Measurements from ENCODE around the gene PLA2G4C. TPM values are rescaled to one million over a fixed set of nuclear protein-coding genes. Genes with fewer than 3 reads are reported as not detected.

PLA2G4C gene
- total RNA-seq, 1 experiment from 2014 or later = 4.2 TPM

GRCh38 chr19:48149430-48149829, 38.8 kb upstream of the PLA2G4C start:
- H3K27me3 Mint-ChIP-seq (ENCODE audit: unreplicated experiment) = no peaks in the 10 kb centered on the region
- intact Hi-C loops (cut with micrococcal nuclease; ENCODE audit: unreplicated experiment) = no loop called here
- no peak for DNase-seq
- no peak overlapping the region for H3K4me3 Mint-ChIP-seq (ENCODE audit: low read depth, unreplicated experiment)
- TF ChIP-seq CTCF (IDR thresholded peaks at IDR 0.05; ENCODE audit: unreplicated experiment) = no peak
- BruUV-seq (replicated peaks) = no TSS peak
- no peaks in the 10 kb centered on the region for H3K4me1 Mint-ChIP-seq (ENCODE audit: low read depth, unreplicated experiment)
- H3K27ac Mint-ChIP-seq (ENCODE audit: unreplicated experiment) = no peak overlapping the region
- CTCF ChIA-PET = interaction anchor here (1.1 kb wide), 1 partner anchor 15 kb away, joined by 3 read pairs; no protein-coding TSS in a partner anchor
- peaks cover 9% of the 10 kb centered on the region for H3K36me3 Mint-ChIP-seq (ENCODE audit: insufficient read depth, unreplicated experiment)
- H3K9me3 Mint-ChIP-seq (ENCODE audit: low read depth, unreplicated experiment) = no peaks in the 10 kb centered on the region

GRCh38 chr19:48148576-48148975, 38.0 kb upstream of the PLA2G4C start:
- no peak for TF ChIP-seq CTCF (IDR thresholded peaks at IDR 0.05; ENCODE audit: unreplicated experiment)
- intact Hi-C loops (cut with micrococcal nuclease; ENCODE audit: unreplicated experiment) = no loop called here
- Mint-ChIP-seq H3K4me1 (ENCODE audit: low read depth, unreplicated experiment) (no peaks in the 10 kb centered on the region), H3K4me3 (ENCODE audit: low read depth, unreplicated experiment) (no peak overlapping the region), H3K27ac (ENCODE audit: unreplicated experiment) (no peak overlapping the region), H3K36me3 (ENCODE audit: insufficient read depth, unreplicated experiment) (peaks cover 9% of the 10 kb centered on the region), H3K27me3 (ENCODE audit: unreplicated experiment) (no peaks in the 10 kb centered on the region), H3K9me3 (ENCODE audit: low read depth, unreplicated experiment) (no peaks in the 10 kb centered on the region)
- no TSS peak for BruUV-seq (replicated peaks)
- DNase-seq = no peak
- CTCF ChIA-PET = no interaction called here

GRCh38 chr19:48147597-48148175, 37.1 kb upstream of the PLA2G4C start:
- H3K9me3 Mint-ChIP-seq (ENCODE audit: low read depth, unreplicated experiment) = no peaks in the 10 kb centered on the region
- no peaks in the 10 kb centered on the region for H3K4me1 Mint-ChIP-seq (ENCODE audit: low read depth, unreplicated experiment)
- intact Hi-C loops (cut with micrococcal nuclease; ENCODE audit: unreplicated experiment) = no loop called here
- CTCF ChIA-PET = interaction anchor here (0.6 kb wide), 3 partner anchors 49 to 319 kb away, joined by 3 to 10 read pairs (median 3); no protein-coding TSS in a partner anchor
- H3K27me3 Mint-ChIP-seq (ENCODE audit: unreplicated experiment) = no peaks in the 10 kb centered on the region
- no peak overlapping the region for H3K4me3 Mint-ChIP-seq (ENCODE audit: low read depth, unreplicated experiment)
- H3K36me3 Mint-ChIP-seq (ENCODE audit: insufficient read depth, unreplicated experiment) = peaks cover 9% of the 10 kb centered on the region
- no TSS peak for BruUV-seq (replicated peaks)
- DNase-seq = no peak
- no peak overlapping the region for H3K27ac Mint-ChIP-seq (ENCODE audit: unreplicated experiment)
- TF ChIP-seq CTCF (IDR thresholded peaks at IDR 0.05; ENCODE audit: unreplicated experiment) = no peak

GRCh38 chr19:48139053-48139452, 28.4 kb upstream of the PLA2G4C start:
- Mint-ChIP-seq H3K27me3 (ENCODE audit: unreplicated experiment) (no peaks in the 10 kb centered on the region), H3K4me1 (ENCODE audit: low read depth, unreplicated experiment) (no peaks in the 10 kb centered on the region), H3K36me3 (ENCODE audit: insufficient read depth, unreplicated experiment) (peaks cover 12% of the 10 kb centered on the region), H3K27ac (ENCODE audit: unreplicated experiment) (no peak overlapping the region), H3K9me3 (ENCODE audit: low read depth, unreplicated experiment) (no peaks in the 10 kb centered on the region), H3K4me3 (ENCODE audit: low read depth, unreplicated experiment) (no peak overlapping the region)
- intact Hi-C loops (cut with micrococcal nuclease; ENCODE audit: unreplicated experiment) = no loop called here
- CTCF ChIA-PET = no interaction called here
- DNase-seq = no peak
- BruUV-seq (replicated peaks) = no TSS peak
- TF ChIP-seq CTCF (IDR thresholded peaks at IDR 0.05; ENCODE audit: unreplicated experiment) = no peak
